ENCODE results near the gene HACD3. TPM values are rescaled to one million over a fixed set of nuclear protein-coding genes. Genes with fewer than 3 reads are reported as not detected.

HACD3 gene
- total and polyA plus RNA-seq, 9 of the 15 experiments (the other 6 are each of a cell fraction or from before 2014, with no cell fraction given), result 48.1 to 117 (median 72.8) TPM

DNA sequence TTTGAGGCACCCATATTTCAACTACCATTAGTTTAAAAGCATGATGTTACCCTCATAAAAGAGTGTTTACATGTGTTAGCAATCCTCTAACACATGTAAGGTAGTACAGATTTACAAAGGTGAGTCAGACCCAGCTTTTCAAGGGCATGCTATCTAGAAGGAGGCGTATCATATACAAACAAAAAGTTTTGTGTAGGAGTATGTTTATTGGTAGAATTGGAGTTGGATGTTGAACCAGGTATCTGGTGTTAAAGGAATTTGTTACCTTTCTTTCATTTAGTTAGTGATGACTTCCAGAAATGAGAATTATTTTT lies 2.4 kb downstream of the HACD3 start (continued):
- TF ChIP-seq, protein P1, sequence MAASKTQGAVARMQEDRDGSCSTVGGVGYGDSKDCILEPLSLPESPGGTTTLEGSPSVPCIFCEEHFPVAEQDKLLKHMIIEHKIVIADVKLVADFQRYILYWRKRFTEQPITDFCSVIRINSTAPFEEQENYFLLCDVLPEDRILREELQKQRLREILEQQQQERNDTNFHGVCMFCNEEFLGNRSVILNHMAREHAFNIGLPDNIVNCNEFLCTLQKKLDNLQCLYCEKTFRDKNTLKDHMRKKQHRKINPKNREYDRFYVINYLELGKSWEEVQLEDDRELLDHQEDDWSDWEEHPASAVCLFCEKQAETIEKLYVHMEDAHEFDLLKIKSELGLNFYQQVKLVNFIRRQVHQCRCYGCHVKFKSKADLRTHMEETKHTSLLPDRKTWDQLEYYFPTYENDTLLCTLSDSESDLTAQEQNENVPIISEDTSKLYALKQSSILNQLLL (CRISPR knock-in tag; IDR thresholded peaks at IDR 0.05; ENCODE audit: borderline replicate concordance), result no peak
- TF ChIP-seq FOXA3 (CRISPR knock-in tag; conservative IDR thresholded peaks at IDR 0.05 in 1 of 2, IDR thresholded peaks at IDR 0.05 in 1 of 2), result no peak
- TF ChIP-seq ZNF324 (CRISPR knock-in tag; IDR thresholded peaks at IDR 0.05), result no peak
- no peak for TF ChIP-seq FOXA1 (IDR thresholded peaks at IDR 0.05; ENCODE audit: borderline replicate concordance)
- no peak; the same call in 1 of the 2 replicates for TF ChIP-seq CTBP1 (IDR thresholded peaks at IDR 0.05; ENCODE audit: borderline replicate concordance)
- no peak for TF ChIP-seq RFX1 (IDR thresholded peaks at IDR 0.05)
- no peak for TF ChIP-seq FOXP1 (CRISPR knock-in tag; IDR thresholded peaks at IDR 0.05)
- TF ChIP-seq, protein P2, sequence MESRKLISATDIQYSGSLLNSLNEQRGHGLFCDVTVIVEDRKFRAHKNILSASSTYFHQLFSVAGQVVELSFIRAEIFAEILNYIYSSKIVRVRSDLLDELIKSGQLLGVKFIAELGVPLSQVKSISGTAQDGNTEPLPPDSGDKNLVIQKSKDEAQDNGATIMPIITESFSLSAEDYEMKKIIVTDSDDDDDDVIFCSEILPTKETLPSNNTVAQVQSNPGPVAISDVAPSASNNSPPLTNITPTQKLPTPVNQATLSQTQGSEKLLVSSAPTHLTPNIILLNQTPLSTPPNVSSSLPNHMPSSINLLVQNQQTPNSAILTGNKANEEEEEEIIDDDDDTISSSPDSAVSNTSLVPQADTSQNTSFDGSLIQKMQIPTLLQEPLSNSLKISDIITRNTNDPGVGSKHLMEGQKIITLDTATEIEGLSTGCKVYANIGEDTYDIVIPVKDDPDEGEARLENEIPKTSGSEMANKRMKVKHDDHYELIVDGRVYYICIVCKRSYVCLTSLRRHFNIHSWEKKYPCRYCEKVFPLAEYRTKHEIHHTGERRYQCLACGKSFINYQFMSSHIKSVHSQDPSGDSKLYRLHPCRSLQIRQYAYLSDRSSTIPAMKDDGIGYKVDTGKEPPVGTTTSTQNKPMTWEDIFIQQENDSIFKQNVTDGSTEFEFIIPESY (CRISPR knock-in tag; IDR thresholded peaks at IDR 0.05), result no peak
- TF ChIP-seq, protein P3, sequence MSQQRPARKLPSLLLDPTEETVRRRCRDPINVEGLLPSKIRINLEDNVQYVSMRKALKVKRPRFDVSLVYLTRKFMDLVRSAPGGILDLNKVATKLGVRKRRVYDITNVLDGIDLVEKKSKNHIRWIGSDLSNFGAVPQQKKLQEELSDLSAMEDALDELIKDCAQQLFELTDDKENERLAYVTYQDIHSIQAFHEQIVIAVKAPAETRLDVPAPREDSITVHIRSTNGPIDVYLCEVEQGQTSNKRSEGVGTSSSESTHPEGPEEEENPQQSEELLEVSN (IDR thresholded peaks at IDR 0.05; ENCODE audit: borderline replicate concordance in 1 of 2, extremely low read depth in 1 of 2, insufficient read depth in 1 of 2, insufficient read length in 1 of 2, low read depth in 1 of 2, low read length in 1 of 2, poor library complexity in 1 of 2, severe bottlenecking in 1 of 2), result no peak
- TF ChIP-seq MTF1 (CRISPR knock-in tag; IDR thresholded peaks at IDR 0.05; ENCODE audit: borderline replicate concordance), result no peak
- TF ChIP-seq, protein P4, sequence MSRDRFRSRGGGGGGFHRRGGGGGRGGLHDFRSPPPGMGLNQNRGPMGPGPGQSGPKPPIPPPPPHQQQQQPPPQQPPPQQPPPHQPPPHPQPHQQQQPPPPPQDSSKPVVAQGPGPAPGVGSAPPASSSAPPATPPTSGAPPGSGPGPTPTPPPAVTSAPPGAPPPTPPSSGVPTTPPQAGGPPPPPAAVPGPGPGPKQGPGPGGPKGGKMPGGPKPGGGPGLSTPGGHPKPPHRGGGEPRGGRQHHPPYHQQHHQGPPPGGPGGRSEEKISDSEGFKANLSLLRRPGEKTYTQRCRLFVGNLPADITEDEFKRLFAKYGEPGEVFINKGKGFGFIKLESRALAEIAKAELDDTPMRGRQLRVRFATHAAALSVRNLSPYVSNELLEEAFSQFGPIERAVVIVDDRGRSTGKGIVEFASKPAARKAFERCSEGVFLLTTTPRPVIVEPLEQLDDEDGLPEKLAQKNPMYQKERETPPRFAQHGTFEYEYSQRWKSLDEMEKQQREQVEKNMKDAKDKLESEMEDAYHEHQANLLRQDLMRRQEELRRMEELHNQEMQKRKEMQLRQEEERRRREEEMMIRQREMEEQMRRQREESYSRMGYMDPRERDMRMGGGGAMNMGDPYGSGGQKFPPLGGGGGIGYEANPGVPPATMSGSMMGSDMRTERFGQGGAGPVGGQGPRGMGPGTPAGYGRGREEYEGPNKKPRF (IDR thresholded peaks at IDR 0.05; ENCODE audit: low read depth, low read length), result no peak
- no peak for TF ChIP-seq HNRNPH1 (optimal IDR thresholded peaks at IDR 0.05; ENCODE audit: low read depth, low read length)
- no peak for TF ChIP-seq THRAP3 (IDR thresholded peaks at IDR 0.05; ENCODE audit: borderline replicate concordance)
- no peak for TF ChIP-seq MYNN (IDR thresholded peaks at IDR 0.05)
- TF ChIP-seq MYNN (CRISPR knock-in tag; IDR thresholded peaks at IDR 0.05), result no peak
- no peak for TF ChIP-seq NFIC (IDR thresholded peaks at IDR 0.05)
- TF ChIP-seq SNIP1 (IDR thresholded peaks at IDR 0.05; ENCODE audit: low read depth), result no peak
- no peak for TF ChIP-seq MAFG (tag; conservative IDR thresholded peaks at IDR 0.05)
- TF ChIP-seq, protein P5, sequence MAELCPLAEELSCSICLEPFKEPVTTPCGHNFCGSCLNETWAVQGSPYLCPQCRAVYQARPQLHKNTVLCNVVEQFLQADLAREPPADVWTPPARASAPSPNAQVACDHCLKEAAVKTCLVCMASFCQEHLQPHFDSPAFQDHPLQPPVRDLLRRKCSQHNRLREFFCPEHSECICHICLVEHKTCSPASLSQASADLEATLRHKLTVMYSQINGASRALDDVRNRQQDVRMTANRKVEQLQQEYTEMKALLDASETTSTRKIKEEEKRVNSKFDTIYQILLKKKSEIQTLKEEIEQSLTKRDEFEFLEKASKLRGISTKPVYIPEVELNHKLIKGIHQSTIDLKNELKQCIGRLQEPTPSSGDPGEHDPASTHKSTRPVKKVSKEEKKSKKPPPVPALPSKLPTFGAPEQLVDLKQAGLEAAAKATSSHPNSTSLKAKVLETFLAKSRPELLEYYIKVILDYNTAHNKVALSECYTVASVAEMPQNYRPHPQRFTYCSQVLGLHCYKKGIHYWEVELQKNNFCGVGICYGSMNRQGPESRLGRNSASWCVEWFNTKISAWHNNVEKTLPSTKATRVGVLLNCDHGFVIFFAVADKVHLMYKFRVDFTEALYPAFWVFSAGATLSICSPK (IDR thresholded peaks at IDR 0.05; ENCODE audit: borderline replicate concordance), result no peak
- TF ChIP-seq, protein P6, sequence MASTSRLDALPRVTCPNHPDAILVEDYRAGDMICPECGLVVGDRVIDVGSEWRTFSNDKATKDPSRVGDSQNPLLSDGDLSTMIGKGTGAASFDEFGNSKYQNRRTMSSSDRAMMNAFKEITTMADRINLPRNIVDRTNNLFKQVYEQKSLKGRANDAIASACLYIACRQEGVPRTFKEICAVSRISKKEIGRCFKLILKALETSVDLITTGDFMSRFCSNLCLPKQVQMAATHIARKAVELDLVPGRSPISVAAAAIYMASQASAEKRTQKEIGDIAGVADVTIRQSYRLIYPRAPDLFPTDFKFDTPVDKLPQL (IDR thresholded peaks at IDR 0.05; ENCODE audit: extremely low read depth, insufficient read length), result no peak
- no peak for TF ChIP-seq TCF7L2 (IDR thresholded peaks at IDR 0.05; ENCODE audit: low read depth, low read length)

All from K562 (cell line).